ENCODE measurements around the gene DCC. TPM values are rescaled to one million over a fixed set of nuclear protein-coding genes. Genes with fewer than 3 reads are reported as not detected.

The DCC gene
- total and polyA plus RNA-seq, 2 experiments from 2014 or later, result 0.53 to 0.73 TPM

DNA sequence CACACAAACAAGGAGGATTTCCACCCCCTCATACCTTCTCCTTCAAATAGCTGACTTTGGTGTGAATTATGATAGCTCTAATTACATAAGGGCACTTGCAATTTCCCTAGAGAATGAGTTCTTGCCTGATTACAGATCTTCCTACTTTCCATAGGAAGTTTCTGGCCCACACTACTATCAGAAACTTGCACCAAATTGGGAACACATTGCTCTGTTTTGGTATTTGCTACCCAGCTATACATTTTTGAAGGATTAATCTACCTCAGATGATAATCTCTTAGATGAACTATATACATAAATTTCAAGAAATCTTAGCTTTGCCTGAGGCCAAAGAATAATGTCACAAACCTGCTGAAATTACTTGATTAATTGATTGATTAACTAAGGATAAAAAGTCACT, 4.9 kb downstream of the DCC start:
- DNase-seq (ENCODE audit: low spot score) (no peak), ATAC-seq (no peak)
- Histone ChIP-seq H3K4me3 (no peak overlapping the region), H3K79me2 (replicated peaks; ENCODE audit: insufficient read depth) (no peaks in the 10 kb centered on the region), H3K4me1 (ENCODE audit: insufficient read depth) (peaks cover 27% of the 10 kb centered on the region), H3F3A (replicated peaks; ENCODE audit: low read depth) (0 out of 2 replicates have a peak, but pooled peaks cover 3% of the 10 kb centered on the region), H3K27ac (ENCODE audit: low read depth) (no peak overlapping the region), H3K27me3 (ENCODE audit: insufficient read depth) (peaks cover 28% of the 10 kb centered on the region), H3K9me2 (ENCODE audit: insufficient read depth) (no peaks in the 10 kb centered on the region), H3K36me3 (ENCODE audit: insufficient read depth) (no peaks in the 10 kb centered on the region), H2AFZ (no peak overlapping the region), H4K20me1 (replicated peaks; ENCODE audit: insufficient read depth) (no peaks in the 10 kb centered on the region), H3K4me2 (no peak overlapping the region)
- H3K36me3 Mint-ChIP-seq (ENCODE audit: low read depth), result peaks cover 3% of the 10 kb centered on the region; the same call in 1 of the 3 replicates
- H3K27ac Mint-ChIP-seq, result no peak overlapping the region
- TF ChIP-seq NANOG (IDR thresholded peaks at IDR 0.05; ENCODE audit: borderline replicate concordance) (no peak), CTCF (conservative IDR thresholded peaks at IDR 0.05; ENCODE audit: low read depth in 2 of 2) (no peak), JUNB (IDR thresholded peaks at IDR 0.05; ENCODE audit: unreplicated experiment) (no peak), ZNF114 (CRISPR knock-in tag; IDR thresholded peaks at IDR 0.05) (no peak), EZH2 (IDR thresholded peaks at IDR 0.05; ENCODE audit: low read depth, unreplicated experiment) (no peak), ZNF331 (CRISPR knock-in tag; IDR thresholded peaks at IDR 0.05; ENCODE audit: low read depth) (no peak), CREB1 (CRISPR knock-in tag; IDR thresholded peaks at IDR 0.05; ENCODE audit: low read depth) (no peak), POLR2AphosphoS5 (IDR thresholded peaks at IDR 0.05; ENCODE audit: low read depth) (no peak), EZH2phosphoT487 (IDR thresholded peaks at IDR 0.05; ENCODE audit: unreplicated experiment) (no peak), STAT1 (IDR thresholded peaks at IDR 0.05; ENCODE audit: unreplicated experiment) (no peak)
- TF ChIP-seq, protein P1, sequence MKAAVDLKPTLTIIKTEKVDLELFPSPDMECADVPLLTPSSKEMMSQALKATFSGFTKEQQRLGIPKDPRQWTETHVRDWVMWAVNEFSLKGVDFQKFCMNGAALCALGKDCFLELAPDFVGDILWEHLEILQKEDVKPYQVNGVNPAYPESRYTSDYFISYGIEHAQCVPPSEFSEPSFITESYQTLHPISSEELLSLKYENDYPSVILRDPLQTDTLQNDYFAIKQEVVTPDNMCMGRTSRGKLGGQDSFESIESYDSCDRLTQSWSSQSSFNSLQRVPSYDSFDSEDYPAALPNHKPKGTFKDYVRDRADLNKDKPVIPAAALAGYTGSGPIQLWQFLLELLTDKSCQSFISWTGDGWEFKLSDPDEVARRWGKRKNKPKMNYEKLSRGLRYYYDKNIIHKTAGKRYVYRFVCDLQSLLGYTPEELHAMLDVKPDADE (IDR thresholded peaks at IDR 0.05), result no peak
- TF ChIP-seq, protein P2, sequence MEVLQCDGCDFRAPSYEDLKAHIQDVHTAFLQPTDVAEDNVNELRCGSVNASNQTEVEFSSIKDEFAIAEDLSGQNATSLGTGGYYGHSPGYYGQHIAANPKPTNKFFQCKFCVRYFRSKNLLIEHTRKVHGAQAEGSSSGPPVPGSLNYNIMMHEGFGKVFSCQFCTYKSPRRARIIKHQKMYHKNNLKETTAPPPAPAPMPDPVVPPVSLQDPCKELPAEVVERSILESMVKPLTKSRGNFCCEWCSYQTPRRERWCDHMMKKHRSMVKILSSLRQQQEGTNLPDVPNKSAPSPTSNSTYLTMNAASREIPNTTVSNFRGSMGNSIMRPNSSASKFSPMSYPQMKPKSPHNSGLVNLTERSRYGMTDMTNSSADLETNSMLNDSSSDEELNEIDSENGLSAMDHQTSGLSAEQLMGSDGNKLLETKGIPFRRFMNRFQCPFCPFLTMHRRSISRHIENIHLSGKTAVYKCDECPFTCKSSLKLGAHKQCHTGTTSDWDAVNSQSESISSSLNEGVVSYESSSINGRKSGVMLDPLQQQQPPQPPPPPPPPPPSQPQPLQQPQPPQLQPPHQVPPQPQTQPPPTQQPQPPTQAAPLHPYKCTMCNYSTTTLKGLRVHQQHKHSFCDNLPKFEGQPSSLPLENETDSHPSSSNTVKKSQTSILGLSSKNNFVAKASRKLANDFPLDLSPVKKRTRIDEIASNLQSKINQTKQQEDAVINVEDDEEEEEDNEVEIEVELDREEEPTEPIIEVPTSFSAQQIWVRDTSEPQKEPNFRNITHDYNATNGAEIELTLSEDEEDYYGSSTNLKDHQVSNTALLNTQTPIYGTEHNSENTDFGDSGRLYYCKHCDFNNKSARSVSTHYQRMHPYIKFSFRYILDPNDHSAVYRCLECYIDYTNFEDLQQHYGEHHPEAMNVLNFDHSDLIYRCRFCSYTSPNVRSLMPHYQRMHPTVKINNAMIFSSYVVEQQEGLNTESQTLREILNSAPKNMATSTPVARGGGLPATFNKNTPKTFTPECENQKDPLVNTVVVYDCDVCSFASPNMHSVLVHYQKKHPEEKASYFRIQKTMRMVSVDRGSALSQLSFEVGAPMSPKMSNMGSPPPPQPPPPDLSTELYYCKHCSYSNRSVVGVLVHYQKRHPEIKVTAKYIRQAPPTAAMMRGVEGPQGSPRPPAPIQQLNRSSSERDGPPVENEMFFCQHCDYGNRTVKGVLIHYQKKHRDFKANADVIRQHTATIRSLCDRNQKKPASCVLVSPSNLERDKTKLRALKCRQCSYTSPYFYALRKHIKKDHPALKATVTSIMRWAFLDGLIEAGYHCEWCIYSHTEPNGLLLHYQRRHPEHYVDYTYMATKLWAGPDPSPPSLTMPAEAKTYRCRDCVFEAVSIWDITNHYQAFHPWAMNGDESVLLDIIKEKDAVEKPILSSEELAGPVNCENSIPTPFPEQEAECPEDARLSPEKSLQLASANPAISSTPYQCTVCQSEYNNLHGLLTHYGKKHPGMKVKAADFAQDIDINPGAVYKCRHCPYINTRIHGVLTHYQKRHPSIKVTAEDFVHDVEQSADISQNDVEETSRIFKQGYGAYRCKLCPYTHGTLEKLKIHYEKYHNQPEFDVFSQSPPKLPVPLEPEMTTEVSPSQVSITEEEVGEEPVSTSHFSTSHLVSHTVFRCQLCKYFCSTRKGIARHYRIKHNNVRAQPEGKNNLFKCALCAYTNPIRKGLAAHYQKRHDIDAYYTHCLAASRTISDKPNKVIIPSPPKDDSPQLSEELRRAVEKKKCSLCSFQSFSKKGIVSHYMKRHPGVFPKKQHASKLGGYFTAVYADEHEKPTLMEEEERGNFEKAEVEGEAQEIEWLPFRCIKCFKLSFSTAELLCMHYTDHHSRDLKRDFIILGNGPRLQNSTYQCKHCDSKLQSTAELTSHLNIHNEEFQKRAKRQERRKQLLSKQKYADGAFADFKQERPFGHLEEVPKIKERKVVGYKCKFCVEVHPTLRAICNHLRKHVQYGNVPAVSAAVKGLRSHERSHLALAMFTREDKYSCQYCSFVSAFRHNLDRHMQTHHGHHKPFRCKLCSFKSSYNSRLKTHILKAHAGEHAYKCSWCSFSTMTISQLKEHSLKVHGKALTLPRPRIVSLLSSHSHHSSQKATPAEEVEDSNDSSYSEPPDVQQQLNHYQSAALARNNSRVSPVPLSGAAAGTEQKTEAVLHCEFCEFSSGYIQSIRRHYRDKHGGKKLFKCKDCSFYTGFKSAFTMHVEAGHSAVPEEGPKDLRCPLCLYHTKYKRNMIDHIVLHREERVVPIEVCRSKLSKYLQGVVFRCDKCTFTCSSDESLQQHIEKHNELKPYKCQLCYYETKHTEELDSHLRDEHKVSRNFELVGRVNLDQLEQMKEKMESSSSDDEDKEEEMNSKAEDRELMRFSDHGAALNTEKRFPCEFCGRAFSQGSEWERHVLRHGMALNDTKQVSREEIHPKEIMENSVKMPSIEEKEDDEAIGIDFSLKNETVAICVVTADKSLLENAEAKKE (CRISPR knock-in tag; IDR thresholded peaks at IDR 0.05), result no peak
- TF ChIP-seq, protein P3, sequence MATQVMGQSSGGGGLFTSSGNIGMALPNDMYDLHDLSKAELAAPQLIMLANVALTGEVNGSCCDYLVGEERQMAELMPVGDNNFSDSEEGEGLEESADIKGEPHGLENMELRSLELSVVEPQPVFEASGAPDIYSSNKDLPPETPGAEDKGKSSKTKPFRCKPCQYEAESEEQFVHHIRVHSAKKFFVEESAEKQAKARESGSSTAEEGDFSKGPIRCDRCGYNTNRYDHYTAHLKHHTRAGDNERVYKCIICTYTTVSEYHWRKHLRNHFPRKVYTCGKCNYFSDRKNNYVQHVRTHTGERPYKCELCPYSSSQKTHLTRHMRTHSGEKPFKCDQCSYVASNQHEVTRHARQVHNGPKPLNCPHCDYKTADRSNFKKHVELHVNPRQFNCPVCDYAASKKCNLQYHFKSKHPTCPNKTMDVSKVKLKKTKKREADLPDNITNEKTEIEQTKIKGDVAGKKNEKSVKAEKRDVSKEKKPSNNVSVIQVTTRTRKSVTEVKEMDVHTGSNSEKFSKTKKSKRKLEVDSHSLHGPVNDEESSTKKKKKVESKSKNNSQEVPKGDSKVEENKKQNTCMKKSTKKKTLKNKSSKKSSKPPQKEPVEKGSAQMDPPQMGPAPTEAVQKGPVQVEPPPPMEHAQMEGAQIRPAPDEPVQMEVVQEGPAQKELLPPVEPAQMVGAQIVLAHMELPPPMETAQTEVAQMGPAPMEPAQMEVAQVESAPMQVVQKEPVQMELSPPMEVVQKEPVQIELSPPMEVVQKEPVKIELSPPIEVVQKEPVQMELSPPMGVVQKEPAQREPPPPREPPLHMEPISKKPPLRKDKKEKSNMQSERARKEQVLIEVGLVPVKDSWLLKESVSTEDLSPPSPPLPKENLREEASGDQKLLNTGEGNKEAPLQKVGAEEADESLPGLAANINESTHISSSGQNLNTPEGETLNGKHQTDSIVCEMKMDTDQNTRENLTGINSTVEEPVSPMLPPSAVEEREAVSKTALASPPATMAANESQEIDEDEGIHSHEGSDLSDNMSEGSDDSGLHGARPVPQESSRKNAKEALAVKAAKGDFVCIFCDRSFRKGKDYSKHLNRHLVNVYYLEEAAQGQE (IDR thresholded peaks at IDR 0.05; ENCODE audit: unreplicated experiment), result no peak
- peaks cover 14% of the 10 kb centered on the region; the same call in 2 of the 3 replicates for H3K4me1 Mint-ChIP-seq
- no peaks in the 10 kb centered on the region for H3K27me3 Mint-ChIP-seq (ENCODE audit: insufficient read depth, low read depth, poor library complexity)
- H3K9me3 Mint-ChIP-seq, result peaks cover 3% of the 10 kb centered on the region; the same call in 1 of the 3 replicates
- H3K4me3 Mint-ChIP-seq, result no peak overlapping the region

Measured in GM23338 (cell line).